GM18951 (cell line): Measurements from ENCODE around the gene NLGN1.

Experiments used
- POLR2A ChIP-seq: IDR thresholded peaks from 4 replicates; pipeline ENCODE4 v1.6.1; 2011; ENCODE audit warnings: mild to moderate bottlenecking; ENCODE audit not compliant: insufficient read length, insufficient read depth; ENCODE audit errors: extremely low read depth
- in situ Hi-C: fragments of 300-500 bp; cut with MboI; formaldehyde crosslinking; loops from one replicate; pipeline ENCODE4 v1.12.0; 2022; ENCODE audit warnings: low sequenced_read_pairs, mixed read lengths, inconsistent platforms; ENCODE audit not compliant: unreplicated experiment

Gene NLGN1

GRCh38 chr3:173615661-173616060 lies 218.1 kb downstream of the NLGN1 start:
- in situ Hi-C loops: no loop called here
- no peak for TF ChIP-seq POLR2A

GRCh38 chr3:173617490-173617889 lies 219.9 kb downstream of the NLGN1 start:
- no peak for TF ChIP-seq POLR2A
- in situ Hi-C loops: no loop called here

- TF ChIP-seq POLR2A: no peak
- in situ Hi-C loops: no loop called here
Measured at GRCh38 chr3:173618148-173618547, 220.6 kb downstream of the NLGN1 start.

- in situ Hi-C loops: no loop called here
- no peak for TF ChIP-seq POLR2A
Measured at GRCh38 chr3:173618703-173619102, 221.2 kb downstream of the NLGN1 start.

GRCh38 chr3:173622166-173622565 lies 224.6 kb downstream of the NLGN1 start:
- in situ Hi-C loops: no loop called here
- no peak for TF ChIP-seq POLR2A

GRCh38 chr3:173624086-173624485 lies 226.5 kb downstream of the NLGN1 start:
- in situ Hi-C loops: no loop called here
- TF ChIP-seq POLR2A: no peak

- in situ Hi-C loops: no loop called here
Measured at GRCh38 chr3:173630849-173631248, 233.3 kb downstream of the NLGN1 start.

GRCh38 chr3:173632945-173633344 lies 235.4 kb downstream of the NLGN1 start:
- TF ChIP-seq POLR2A: no peak
- in situ Hi-C loops: no loop called here

More at GRCh38 chr3:173630849-173631248, 233.3 kb downstream of the NLGN1 start:
- TF ChIP-seq POLR2A: no peak

GRCh38 chr3:173635826-173636225 lies 238.3 kb downstream of the NLGN1 start:
- TF ChIP-seq POLR2A: no peak
- in situ Hi-C loops: no loop called here

GRCh38 chr3:173639098-173639497 lies 241.6 kb downstream of the NLGN1 start:
- no peak for TF ChIP-seq POLR2A
- in situ Hi-C loops: no loop called here

GRCh38 chr3:173641696-173642095 lies 244.2 kb downstream of the NLGN1 start:
- in situ Hi-C loops: no loop called here
- TF ChIP-seq POLR2A: no peak

GRCh38 chr3:173644086-173645082 lies 246.8 kb downstream of the NLGN1 start:
- TF ChIP-seq POLR2A: no peak
- in situ Hi-C loops: no loop called here

- in situ Hi-C loops: no loop called here
- TF ChIP-seq POLR2A: no peak
Measured at GRCh38 chr3:173650596-173650995, 253.1 kb downstream of the NLGN1 start.

- no peak for TF ChIP-seq POLR2A
- in situ Hi-C loops: no loop called here
Measured at GRCh38 chr3:173652093-173652492, 254.5 kb downstream of the NLGN1 start.

- in situ Hi-C loops: no loop called here
- no peak for TF ChIP-seq POLR2A
Measured at GRCh38 chr3:173653781-173654180, 256.2 kb downstream of the NLGN1 start.

- in situ Hi-C loops: no loop called here
- no peak for TF ChIP-seq POLR2A
Measured at GRCh38 chr3:173659972-173660371, 262.4 kb downstream of the NLGN1 start.
